Measurements from ENCODE around the gene KRTAP10-5.
"Not testable (repeated sequence)": the region's sequence is repeated elsewhere in the genome, so short reads cannot be mapped to it uniquely, and the experiment has no call there.

Gene KRTAP10-5

GRCh38 chr21:44610157-44610843 is 29.9 kb upstream of the KRTAP10-5 start:
- not testable (repeated sequence) for DNase-seq

- DNase-seq = no peak
Measured at GRCh38 chr21:44609193-44609592, 28.8 kb upstream of the KRTAP10-5 start.

- no peak for DNase-seq
Measured at GRCh38 chr21:44606495-44606894, 26.1 kb upstream of the KRTAP10-5 start.

- DNase-seq = no peak
Measured at GRCh38 chr21:44603911-44604310, 23.5 kb upstream of the KRTAP10-5 start.

- DNase-seq = no peak
Measured at GRCh38 chr21:44603109-44603875, 22.9 kb upstream of the KRTAP10-5 start.

GRCh38 chr21:44602463-44602850 is 22.1 kb upstream of the KRTAP10-5 start:
- DNase-seq = no peak

- no peak for DNase-seq
Measured at GRCh38 chr21:44601596-44602462, 21.4 kb upstream of the KRTAP10-5 start.

GRCh38 chr21:44601091-44601490 is 20.7 kb upstream of the KRTAP10-5 start:
- DNase-seq = not testable (repeated sequence)

- DNase-seq = not testable (repeated sequence)
Measured at GRCh38 chr21:44600118-44600978, 19.9 kb upstream of the KRTAP10-5 start, which contains the start of gene KRTAP10-7. TSS of gene KRTAP10-7 (plus strand) at chr21:44600597. CDS start at chr21:44600622, 25 bp downstream.

- DNase-seq = no peak
Measured at GRCh38 chr21:44599264-44600029, 19.0 kb upstream of the KRTAP10-5 start.

GRCh38 chr21:44598061-44598460 is 17.7 kb upstream of the KRTAP10-5 start:
- DNase-seq = no peak

GRCh38 chr21:44596068-44596725 is 15.8 kb upstream of the KRTAP10-5 start:
- no peak for DNase-seq

GRCh38 chr21:44595524-44595923 is 15.1 kb upstream of the KRTAP10-5 start:
- no peak for DNase-seq

GRCh38 chr21:44594406-44594916 is 14.1 kb upstream of the KRTAP10-5 start:
- DNase-seq = no peak

- DNase-seq = no peak
Measured at GRCh38 chr21:44593598-44594405, 13.4 kb upstream of the KRTAP10-5 start.

GRCh38 chr21:44592446-44593311 is 12.3 kb upstream of the KRTAP10-5 start, which contains the start of gene KRTAP10-6:
TSS of gene KRTAP10-6 (minus strand) at chr21:44592505. CDS start at chr21:44592484, 21 bp downstream.
- DNase-seq = no peak

- DNase-seq = not testable (repeated sequence)
Measured at GRCh38 chr21:44591801-44592130, 11.4 kb upstream of the KRTAP10-5 start.
